Non-pigmented ciliary epithelial cell (primary cell): Measurements from ENCODE around the gene PCNX1.
"Not testable (repeated sequence)": the region's sequence is repeated elsewhere in the genome, so short reads cannot be mapped to it uniquely, and the experiment has no call there.

Source experiments
- DNase-seq: peaks from one replicate; pipeline ENCODE4 v3.0.0-alpha.2; 2010; ENCODE audit warnings: low read depth

PCNX1 gene

GRCh38 chr14:71122866-71123565, 215.8 kb downstream of the PCNX1 start:
- no peak for DNase-seq

GRCh38 chr14:71123579-71124135, 216.4 kb downstream of the PCNX1 start:
- no peak for DNase-seq

DNA sequence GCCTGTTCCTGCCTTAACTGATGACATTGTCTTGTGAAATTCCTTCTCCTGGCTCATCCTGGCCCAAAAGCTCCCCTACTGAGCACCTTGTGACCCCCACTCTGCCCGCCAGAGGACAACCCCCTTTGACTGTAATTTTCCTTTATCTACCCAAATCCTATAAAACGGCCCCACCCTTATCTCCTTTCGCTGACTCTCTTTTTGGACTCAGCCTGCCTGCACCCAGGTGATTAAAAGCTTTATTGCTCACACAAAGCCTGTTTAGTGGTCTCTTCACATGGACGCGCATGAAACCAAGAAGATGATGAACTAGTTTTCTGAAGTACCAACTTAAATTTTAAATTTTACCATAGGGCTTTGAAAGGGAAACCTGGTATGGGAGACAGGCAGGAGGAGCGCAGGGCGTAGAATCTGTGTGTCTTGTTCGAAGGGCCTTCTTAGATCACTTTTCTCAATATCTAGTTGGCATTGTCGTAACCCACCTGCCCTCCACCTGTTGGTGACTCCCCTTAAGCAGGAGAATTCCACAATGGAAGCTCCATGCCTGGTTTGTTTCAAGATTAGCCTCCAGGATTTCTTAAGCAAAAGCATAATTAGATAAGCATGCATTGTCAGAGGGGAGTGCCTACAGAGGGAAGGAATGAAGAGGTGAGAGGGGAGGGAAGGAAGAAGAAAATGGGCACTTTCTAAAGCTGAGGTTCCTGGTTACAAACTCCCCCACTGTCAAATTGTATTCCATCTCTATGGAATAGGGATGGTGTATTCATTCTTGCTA, 222.6 kb downstream of the PCNX1 start:
- DNase-seq: not testable (repeated sequence)

DNA sequence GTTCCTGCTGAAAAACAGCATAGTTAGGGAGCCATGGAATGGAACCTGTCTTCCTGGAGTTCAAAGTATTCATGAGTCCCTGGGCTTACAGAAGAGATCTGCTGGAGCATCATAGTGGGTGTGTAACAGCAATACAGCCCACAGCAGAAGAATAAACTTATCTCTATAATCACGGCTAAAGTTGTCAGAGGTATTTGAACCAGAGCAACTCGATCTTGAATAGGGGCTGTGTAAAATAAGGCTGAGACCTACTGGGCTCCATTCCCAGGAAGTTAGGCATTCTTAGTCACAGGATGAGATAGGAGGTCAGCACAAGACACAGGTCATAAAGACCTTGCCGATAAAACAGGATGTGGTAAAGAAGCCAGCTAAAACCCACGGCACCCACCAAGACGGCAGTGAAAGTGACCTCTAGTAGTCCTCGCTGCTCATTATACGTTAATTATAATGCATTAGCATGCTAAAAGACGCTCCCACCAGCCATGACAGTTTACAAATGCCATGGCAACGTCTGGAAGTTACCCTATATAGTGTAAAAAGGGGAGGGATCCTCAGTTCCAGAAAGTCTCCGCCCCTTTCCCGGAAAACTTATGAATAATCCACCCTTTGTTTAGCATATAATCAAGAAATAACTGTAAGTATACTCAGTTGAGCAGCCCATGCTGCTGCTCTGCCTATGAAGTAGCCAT, 223.4 kb downstream of the PCNX1 start:
- peak; percentile 38 for DNase-seq

DNA sequence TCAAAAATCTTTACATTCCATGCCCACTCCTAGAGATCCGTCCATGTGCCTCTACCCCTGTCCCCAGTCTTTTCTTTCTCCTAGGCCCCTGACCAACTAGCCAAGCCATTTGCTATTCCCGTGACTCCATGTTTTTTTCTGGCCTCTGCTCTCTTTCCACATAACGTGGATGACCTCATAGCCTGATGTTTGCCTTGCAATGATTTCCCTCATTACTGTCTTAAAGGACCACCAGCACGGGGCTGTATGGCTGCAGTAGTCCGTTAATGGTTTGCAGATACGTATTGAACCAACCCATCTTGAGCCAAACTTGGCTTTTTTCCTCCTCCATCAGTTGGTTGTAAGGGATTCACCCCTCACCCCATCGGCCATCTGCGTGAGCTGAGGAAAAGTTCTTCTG, 226.0 kb downstream of the PCNX1 start:
- no peak for DNase-seq

DNA sequence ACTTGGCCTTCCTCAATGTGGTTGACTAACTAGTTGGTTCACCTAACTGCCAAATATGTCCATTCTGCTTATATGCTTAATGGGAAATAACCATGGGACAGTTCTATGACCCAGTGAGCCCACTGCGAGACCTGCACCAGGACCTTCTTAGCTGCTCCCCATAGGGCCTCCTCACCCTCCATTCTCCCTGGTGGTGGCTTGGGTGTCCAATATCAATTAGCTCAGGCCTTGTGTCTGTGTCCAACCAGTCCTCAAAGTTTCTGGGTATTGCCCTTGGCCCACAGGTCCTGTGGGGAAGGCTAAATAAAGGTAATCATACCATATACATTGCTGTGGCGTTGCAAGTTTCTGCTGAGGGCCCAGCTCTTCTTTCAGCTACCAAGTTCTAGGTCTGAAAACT, 228.2 kb downstream of the PCNX1 start:
- DNase-seq: no peak

DNA sequence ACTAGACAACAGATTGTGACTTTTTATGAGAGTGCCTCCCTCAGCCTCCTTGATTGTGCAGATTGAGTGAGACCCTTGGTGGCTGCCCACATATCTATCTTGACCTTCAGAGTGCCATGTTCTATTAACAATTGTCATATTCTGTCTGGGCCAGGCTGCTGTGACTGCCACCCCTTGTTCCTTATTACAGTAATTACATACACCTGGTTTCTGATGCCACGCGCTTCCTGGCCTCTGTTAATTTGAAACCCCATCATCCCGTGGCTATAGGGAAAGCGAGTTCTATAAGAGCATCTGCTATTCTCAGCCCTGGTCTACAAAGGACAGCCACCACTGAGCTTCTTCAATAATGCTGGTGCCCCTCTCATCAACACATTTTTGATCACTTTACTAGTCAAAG, 228.7 kb downstream of the PCNX1 start:
- no peak for DNase-seq

- DNase-seq: no peak
Measured at GRCh38 chr14:71136386-71137060, 229.3 kb downstream of the PCNX1 start.

- no peak for DNase-seq
Measured at GRCh38 chr14:71137536-71138447, 230.5 kb downstream of the PCNX1 start.

- no peak for DNase-seq
Measured at GRCh38 chr14:71138448-71139293, 231.4 kb downstream of the PCNX1 start.

DNA sequence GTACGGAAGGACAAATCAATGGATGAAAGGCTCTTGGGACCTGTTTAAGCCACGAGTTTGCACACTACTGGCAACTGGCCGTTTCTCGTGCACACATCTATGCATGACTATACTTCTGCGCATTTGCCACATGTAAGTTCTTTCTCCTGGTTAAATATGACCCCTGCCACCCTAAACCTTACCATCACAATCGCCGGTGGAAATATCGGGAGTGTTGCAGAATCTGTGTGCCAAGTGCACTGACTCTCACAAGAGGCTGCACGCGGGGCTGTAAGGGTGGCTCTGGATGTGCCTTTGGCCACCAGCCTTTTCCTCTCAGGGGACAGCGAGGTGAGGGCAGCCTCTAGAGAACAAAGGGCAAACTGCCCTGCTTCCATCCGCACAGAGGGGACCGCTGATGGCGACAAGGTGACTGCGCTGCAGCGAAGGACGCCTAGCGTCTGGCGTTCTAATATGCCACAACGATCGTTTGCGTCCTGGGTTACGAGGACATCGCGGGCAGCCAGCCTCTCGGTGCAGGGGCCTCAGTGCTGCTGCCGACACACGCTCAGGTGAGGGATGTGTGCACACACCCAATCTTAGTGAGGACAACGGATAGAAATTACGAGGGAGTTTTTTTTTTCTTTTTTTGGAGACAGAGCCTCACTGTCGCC, 232.2 kb downstream of the PCNX1 start:
- DNase-seq: no peak

DNA sequence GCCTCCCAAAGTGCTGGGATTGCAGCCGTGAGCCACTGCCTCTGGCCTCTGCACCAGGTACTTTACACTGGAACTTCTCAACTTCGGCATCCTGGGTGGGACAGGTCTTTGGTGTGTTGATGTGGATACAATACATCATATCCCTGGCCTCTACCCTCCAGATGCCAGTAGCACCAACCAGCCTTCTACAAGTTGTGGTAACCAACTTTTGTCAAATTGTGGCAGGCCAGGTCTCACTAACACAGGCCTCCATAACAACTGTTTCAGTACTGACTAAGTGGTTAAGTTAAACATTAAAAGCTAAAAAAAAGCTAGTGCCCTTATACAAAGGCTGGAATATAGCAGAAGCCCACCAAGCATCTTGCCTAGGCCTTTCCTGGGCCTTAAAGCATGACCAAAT, 232.9 kb downstream of the PCNX1 start:
- no peak for DNase-seq

GRCh38 chr14:71141701-71142374, 234.6 kb downstream of the PCNX1 start:
- DNase-seq: peak; percentile 73

GRCh38 chr14:71142375-71143038, 235.2 kb downstream of the PCNX1 start:
- peak; percentile 99 for DNase-seq

- peak; percentile 88 for DNase-seq
Measured at GRCh38 chr14:71143381-71144290, 236.4 kb downstream of the PCNX1 start.

GRCh38 chr14:71147335-71147734, 240.1 kb downstream of the PCNX1 start:
- not testable (repeated sequence) for DNase-seq

DNA sequence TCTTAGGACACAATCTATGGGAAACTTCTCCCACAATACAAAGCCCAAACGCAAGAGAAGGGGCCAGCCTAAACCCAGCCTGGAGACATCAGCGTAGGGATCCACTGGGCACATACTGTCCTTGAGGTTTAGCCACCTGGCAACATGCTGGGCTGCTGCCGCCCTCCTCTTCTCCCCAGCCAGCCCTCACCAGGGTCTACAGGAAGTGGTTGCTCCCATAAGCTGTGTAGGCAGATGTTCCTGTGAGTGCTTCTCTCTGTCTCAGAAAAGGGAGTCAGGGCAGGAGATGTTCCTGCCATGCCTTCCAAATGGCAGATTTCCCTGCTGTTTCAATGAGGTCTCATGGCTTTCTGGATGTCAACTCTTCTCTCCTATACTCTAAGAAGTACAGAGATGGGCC, 241.4 kb downstream of the PCNX1 start:
- no peak for DNase-seq
